HG03521 (cell line): ENCODE results near the gene AMY1B.
"Not testable (repeated sequence)": the region's sequence is repeated elsewhere in the genome, so short reads cannot be mapped to it uniquely, and the experiment has no call there.

Source experiments
- ATAC-seq: cut with Tn5 transposase; IDR thresholded peaks from one replicate; pipeline ENCODE4 v1.9.1; 2021; ENCODE audit warnings: mild to moderate bottlenecking, moderate library complexity; ENCODE audit not compliant: unreplicated experiment

Gene AMY1B

DNA sequence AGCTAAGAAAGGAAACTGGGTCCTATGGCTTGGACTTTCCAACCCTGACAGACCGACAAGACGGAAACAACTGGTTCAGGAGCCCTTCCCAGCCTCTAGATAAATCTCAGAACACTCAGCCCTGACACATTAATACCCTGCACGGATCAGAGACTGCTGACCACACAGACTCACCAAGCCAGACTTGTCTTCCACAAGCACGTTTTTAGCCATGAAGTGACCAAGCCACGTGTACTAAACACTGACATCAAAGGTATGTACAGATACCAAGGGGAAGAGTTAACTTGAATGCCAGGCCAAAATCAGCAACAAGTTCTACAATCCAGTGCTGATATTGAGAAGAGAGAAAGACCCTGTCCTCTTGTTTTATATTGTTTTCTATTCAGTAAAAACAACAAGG, at the start of gene AMY1B:
Gene AMY1B, minus strand, starts transcription at position 101 of the 400 bp plus-strand sequence. CDS start 571 bp downstream, outside the sequence.
- not testable (repeated sequence) for ATAC-seq

DNA sequence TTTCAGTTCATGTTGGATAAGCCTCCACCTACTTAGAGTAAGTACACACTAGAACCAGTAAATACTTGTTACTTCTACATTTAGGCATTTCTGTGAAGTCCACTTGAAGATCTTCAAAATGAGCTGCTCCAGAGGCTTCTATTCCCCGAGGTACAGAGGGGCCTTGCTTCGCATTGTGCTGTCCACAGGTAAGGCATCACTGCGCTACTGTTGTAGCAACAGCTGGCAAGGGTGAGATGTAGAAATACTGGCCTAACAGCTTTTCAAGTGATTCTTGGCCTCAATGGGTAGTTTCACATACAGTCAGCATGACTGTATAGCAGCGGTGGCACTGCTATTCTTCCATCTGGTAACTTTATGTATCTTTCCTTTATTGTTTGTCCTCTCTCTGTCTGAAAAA, 49.0 kb upstream of the AMY1B start:
- ATAC-seq = not testable (repeated sequence)

DNA sequence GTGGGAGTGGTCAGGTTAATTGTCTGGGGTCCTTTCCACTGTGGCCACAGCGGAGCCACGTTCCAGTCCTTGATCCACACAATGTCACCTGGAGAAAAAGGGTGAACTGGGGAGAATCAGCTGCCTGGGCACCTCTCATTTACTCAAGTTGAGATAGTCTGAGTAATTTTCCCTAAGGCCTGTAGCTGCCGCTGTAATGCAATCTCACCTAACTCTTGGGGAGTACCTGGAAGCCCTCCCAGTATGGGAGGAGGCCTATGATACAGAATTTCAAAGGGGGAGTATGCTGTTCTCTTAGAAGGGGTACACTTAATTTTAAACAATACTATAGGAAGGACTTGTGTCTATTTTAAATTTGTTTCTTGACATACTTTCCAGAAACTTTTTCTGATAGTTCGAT, 48.4 kb upstream of the AMY1B start:
- ATAC-seq = not testable (repeated sequence)

DNA sequence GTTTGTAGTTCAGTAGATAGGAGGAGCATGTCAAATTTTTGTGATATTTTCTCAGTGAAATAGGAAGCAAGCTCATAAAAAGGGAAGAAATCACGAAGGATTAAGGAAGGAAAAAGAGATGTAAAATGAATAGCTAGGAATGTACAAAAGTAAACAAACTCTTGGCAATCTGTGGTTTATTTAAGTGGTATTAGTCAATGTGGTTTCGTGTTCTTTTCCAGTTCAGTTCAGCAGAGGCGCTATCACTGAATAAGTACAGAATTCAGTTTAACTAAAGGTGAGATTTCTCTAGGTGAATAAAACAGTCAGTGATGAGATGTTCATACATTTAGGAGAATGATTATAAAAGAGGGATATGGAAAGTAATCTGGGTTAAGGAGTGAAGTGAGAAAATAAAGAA, 42.0 kb upstream of the AMY1B start:
- ATAC-seq = not testable (repeated sequence)

DNA sequence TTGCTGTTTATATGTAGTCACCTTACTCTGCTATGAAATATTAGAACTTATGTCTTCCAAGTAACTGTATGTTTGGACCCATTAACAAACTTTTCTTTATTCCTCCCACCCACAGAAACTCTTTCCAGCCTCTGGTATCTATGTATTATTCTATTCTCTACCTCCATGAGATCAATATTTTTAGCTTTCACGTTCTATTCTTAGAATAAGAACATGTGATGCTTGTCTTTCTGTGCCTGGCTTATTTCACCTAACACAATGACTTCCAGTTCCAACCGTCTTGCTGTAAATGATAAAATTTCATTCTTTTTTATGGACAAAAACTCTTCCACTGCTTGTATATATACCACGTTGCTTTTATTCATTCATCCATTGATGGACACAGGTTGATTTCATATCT, 39.3 kb upstream of the AMY1B start:
- not testable (repeated sequence) for ATAC-seq

DNA sequence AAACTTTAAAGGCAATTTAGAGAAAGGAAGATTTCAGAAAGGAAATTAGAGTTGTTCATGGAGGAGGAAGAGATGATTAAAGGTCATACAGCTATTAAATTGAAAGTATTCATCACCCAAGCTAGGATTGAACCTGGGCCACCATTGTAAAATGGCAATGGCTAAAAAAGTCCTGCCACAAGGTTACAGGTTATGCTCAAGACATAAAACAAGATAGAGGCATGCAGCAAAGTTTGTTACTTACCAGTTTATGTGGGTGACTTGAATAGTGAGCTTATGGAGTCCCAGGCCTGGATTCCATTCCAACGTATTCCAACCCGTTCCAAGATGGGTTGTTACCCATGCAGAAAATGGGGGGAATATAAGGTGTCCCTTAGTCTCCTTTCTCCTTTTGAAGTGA, 25.5 kb upstream of the AMY1B start:
- ATAC-seq = not testable (repeated sequence)

DNA sequence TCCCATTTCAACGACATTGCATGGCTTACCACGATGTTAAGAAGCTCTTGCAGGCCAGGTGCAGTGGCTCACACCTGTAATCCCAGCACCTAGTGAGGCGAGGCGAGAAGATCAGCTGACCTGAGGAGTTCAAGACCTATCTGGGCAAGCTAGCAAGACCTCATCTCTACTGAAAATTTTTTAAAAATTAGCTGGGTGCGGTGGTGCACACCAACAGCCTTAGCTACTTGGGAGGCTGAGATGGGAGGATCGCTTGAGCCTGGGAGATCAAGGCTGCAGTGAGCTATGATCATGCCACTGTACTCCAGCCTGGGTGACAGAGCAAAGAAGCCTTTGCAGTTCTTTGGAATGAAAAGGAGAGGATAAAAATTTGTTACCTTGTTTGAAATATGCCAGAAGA, 21.4 kb upstream of the AMY1B start:
- ATAC-seq = not testable (repeated sequence)

DNA sequence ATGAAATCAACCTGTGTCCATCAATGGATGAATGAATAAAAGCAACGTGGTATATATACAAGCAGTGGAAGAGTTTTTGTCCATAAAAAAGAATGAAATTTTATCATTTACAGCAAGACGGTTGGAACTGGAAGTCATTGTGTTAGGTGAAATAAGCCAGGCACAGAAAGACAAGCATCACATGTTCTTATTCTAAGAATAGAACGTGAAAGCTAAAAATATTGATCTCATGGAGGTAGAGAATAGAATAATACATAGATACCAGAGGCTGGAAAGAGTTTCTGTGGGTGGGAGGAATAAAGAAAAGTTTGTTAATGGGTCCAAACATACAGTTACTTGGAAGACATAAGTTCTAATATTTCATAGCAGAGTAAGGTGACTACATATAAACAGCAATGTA, 14.4 kb upstream of the AMY1B start:
- ATAC-seq = not testable (repeated sequence)

DNA sequence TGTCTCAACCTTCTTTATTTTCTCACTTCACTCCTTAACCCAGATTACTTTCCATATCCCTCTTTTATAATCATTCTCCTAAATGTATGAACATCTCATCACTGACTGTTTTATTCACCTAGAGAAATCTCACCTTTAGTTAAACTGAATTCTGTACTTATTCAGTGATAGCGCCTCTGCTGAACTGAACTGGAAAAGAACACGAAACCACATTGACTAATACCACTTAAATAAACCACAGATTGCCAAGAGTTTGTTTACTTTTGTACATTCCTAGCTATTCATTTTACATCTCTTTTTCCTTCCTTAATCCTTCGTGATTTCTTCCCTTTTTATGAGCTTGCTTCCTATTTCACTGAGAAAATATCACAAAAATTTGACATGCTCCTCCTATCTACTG, 11.7 kb upstream of the AMY1B start:
- not testable (repeated sequence) for ATAC-seq

DNA sequence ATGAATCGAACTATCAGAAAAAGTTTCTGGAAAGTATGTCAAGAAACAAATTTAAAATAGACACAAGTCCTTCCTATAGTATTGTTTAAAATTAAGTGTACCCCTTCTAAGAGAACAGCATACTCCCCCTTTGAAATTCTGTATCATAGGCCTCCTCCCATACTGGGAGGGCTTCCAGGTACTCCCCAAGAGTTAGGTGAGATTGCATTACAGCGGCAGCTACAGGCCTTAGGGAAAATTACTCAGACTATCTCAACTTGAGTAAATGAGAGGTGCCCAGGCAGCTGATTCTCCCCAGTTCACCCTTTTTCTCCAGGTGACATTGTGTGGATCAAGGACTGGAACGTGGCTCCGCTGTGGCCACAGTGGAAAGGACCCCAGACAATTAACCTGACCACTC, 5.2 kb upstream of the AMY1B start:
- not testable (repeated sequence) for ATAC-seq

DNA sequence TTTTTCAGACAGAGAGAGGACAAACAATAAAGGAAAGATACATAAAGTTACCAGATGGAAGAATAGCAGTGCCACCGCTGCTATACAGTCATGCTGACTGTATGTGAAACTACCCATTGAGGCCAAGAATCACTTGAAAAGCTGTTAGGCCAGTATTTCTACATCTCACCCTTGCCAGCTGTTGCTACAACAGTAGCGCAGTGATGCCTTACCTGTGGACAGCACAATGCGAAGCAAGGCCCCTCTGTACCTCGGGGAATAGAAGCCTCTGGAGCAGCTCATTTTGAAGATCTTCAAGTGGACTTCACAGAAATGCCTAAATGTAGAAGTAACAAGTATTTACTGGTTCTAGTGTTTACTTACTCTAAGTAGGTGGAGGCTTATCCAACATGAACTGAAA, 4.7 kb upstream of the AMY1B start:
- ATAC-seq = not testable (repeated sequence)

DNA sequence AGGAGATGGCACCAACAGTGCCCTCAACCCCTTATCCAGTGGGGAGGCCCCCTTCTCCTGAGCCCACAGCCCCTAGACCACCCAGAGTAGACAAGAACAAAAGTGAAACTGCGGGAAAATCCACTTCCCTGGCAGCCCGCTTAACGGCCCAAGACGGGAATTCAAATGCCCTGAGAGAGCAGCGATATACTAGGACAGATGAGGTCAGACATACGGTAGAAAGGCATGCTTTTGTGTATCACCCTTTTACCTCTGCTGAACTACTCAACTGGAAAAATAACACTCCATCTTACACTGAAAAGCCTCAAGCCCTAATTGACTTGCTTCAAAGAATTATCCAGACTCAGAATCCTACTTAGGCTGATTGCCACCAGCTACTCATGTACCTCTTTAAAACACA, 1.4 kb upstream of the AMY1B start:
- not testable (repeated sequence) for ATAC-seq

DNA sequence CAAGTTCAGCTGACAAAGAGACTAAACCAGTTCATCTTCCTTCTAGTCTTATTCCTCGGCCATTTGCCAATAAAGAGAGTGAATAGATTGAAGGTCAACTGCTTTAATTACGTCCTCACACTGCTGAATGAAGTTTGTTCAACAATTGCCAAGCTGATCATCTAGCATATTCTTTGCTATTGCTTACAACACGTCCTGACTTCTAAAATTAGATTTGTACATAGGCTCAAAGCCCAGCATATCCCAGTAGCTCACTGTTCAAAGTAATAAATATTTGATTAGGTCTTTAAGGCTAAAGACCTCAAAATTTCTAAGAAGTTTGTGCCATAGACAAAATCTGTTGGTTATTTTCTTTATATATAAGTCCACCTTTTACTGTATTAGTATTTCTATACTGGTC, 19.7 kb downstream of the AMY1B start:
- ATAC-seq = not testable (repeated sequence)

DNA sequence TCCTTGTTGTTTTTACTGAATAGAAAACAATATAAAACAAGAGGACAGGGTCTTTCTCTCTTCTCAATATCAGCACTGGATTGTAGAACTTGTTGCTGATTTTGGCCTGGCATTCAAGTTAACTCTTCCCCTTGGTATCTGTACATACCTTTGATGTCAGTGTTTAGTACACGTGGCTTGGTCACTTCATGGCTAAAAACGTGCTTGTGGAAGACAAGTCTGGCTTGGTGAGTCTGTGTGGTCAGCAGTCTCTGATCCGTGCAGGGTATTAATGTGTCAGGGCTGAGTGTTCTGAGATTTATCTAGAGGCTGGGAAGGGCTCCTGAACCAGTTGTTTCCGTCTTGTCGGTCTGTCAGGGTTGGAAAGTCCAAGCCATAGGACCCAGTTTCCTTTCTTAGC, 40.5 kb downstream of the AMY1B start, which contains the start of gene AMY1A:
Gene AMY1A, plus strand, starts transcription at position 301 of the 400 bp plus-strand sequence. CDS start 571 bp downstream, outside the sequence.
- not testable (repeated sequence) for ATAC-seq

DNA sequence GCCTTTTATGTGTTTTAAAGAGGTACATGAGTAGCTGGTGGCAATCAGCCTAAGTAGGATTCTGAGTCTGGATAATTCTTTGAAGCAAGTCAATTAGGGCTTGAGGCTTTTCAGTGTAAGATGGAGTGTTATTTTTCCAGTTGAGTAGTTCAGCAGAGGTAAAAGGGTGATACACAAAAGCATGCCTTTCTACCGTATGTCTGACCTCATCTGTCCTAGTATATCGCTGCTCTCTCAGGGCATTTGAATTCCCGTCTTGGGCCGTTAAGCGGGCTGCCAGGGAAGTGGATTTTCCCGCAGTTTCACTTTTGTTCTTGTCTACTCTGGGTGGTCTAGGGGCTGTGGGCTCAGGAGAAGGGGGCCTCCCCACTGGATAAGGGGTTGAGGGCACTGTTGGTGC, 41.9 kb downstream of the AMY1B start:
- not testable (repeated sequence) for ATAC-seq

DNA sequence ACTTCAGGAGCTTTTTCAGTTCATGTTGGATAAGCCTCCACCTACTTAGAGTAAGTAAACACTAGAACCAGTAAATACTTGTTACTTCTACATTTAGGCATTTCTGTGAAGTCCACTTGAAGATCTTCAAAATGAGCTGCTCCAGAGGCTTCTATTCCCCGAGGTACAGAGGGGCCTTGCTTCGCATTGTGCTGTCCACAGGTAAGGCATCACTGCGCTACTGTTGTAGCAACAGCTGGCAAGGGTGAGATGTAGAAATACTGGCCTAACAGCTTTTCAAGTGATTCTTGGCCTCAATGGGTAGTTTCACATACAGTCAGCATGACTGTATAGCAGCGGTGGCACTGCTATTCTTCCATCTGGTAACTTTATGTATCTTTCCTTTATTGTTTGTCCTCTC, 45.1 kb downstream of the AMY1B start:
- not testable (repeated sequence) for ATAC-seq

DNA sequence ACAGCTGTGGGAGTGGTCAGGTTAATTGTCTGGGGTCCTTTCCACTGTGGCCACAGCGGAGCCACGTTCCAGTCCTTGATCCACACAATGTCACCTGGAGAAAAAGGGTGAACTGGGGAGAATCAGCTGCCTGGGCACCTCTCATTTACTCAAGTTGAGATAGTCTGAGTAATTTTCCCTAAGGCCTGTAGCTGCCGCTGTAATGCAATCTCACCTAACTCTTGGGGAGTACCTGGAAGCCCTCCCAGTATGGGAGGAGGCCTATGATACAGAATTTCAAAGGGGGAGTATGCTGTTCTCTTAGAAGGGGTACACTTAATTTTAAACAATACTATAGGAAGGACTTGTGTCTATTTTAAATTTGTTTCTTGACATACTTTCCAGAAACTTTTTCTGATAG, 45.7 kb downstream of the AMY1B start:
- ATAC-seq = not testable (repeated sequence)

DNA sequence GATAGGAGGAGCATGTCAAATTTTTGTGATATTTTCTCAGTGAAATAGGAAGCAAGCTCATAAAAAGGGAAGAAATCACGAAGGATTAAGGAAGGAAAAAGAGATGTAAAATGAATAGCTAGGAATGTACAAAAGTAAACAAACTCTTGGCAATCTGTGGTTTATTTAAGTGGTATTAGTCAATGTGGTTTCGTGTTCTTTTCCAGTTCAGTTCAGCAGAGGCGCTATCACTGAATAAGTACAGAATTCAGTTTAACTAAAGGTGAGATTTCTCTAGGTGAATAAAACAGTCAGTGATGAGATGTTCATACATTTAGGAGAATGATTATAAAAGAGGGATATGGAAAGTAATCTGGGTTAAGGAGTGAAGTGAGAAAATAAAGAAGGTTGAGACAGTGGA, 52.1 kb downstream of the AMY1B start:
- not testable (repeated sequence) for ATAC-seq

DNA sequence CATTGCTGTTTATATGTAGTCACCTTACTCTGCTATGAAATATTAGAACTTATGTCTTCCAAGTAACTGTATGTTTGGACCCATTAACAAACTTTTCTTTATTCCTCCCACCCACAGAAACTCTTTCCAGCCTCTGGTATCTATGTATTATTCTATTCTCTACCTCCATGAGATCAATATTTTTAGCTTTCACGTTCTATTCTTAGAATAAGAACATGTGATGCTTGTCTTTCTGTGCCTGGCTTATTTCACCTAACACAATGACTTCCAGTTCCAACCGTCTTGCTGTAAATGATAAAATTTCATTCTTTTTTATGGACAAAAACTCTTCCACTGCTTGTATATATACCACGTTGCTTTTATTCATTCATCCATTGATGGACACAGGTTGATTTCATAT, 54.8 kb downstream of the AMY1B start:
- not testable (repeated sequence) for ATAC-seq
